ENCODE data around the gene EN2. TPM values are rescaled to one million over a fixed set of nuclear protein-coding genes. Genes with fewer than 3 reads are reported as not detected.

Gene EN2
- total and polyA plus RNA-seq, 2 of the 13 experiments (the other 11 are each of a cell fraction or from before 2014, with no cell fraction given) = not detected

GRCh38 chr7:155512246-155512887 is 54.4 kb downstream of the EN2 start (continued):
- TF ChIP-seq, protein P1, sequence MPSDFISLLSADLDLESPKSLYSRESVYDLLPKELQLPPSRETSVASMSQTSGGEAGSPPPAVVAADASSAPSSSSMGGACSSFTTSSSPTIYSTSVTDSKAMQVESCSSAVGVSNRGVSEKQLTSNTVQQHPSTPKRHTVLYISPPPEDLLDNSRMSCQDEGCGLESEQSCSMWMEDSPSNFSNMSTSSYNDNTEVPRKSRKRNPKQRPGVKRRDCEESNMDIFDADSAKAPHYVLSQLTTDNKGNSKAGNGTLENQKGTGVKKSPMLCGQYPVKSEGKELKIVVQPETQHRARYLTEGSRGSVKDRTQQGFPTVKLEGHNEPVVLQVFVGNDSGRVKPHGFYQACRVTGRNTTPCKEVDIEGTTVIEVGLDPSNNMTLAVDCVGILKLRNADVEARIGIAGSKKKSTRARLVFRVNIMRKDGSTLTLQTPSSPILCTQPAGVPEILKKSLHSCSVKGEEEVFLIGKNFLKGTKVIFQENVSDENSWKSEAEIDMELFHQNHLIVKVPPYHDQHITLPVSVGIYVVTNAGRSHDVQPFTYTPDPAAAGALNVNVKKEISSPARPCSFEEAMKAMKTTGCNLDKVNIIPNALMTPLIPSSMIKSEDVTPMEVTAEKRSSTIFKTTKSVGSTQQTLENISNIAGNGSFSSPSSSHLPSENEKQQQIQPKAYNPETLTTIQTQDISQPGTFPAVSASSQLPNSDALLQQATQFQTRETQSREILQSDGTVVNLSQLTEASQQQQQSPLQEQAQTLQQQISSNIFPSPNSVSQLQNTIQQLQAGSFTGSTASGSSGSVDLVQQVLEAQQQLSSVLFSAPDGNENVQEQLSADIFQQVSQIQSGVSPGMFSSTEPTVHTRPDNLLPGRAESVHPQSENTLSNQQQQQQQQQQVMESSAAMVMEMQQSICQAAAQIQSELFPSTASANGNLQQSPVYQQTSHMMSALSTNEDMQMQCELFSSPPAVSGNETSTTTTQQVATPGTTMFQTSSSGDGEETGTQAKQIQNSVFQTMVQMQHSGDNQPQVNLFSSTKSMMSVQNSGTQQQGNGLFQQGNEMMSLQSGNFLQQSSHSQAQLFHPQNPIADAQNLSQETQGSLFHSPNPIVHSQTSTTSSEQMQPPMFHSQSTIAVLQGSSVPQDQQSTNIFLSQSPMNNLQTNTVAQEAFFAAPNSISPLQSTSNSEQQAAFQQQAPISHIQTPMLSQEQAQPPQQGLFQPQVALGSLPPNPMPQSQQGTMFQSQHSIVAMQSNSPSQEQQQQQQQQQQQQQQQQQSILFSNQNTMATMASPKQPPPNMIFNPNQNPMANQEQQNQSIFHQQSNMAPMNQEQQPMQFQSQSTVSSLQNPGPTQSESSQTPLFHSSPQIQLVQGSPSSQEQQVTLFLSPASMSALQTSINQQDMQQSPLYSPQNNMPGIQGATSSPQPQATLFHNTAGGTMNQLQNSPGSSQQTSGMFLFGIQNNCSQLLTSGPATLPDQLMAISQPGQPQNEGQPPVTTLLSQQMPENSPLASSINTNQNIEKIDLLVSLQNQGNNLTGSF (CRISPR knock-in tag; IDR thresholded peaks at IDR 0.05) = no peak
- TF ChIP-seq ZNF841 (CRISPR knock-in tag; IDR thresholded peaks at IDR 0.05; ENCODE audit: borderline replicate concordance) (no peak), ARNT (IDR thresholded peaks at IDR 0.05) (no peak), ZNF383 (CRISPR knock-in tag; IDR thresholded peaks at IDR 0.05; ENCODE audit: borderline replicate concordance) (no peak), ZNF225 (CRISPR knock-in tag; IDR thresholded peaks at IDR 0.05) (no peak), SKI (IDR thresholded peaks at IDR 0.05; ENCODE audit: partially characterized antibody) (no peak), ZNF724P (CRISPR knock-in tag; IDR thresholded peaks at IDR 0.05; ENCODE audit: borderline replicate concordance) (no peak), FOXP1 (IDR thresholded peaks at IDR 0.05) (no peak), FOXP1 (CRISPR knock-in tag; IDR thresholded peaks at IDR 0.05) (no peak), NR1H2 (CRISPR knock-in tag; IDR thresholded peaks at IDR 0.05; ENCODE audit: borderline replicate concordance, low read depth) (no peak), ZNF382 (CRISPR knock-in tag; IDR thresholded peaks at IDR 0.05; ENCODE audit: borderline replicate concordance) (no peak)
- TF ChIP-seq, protein P2, sequence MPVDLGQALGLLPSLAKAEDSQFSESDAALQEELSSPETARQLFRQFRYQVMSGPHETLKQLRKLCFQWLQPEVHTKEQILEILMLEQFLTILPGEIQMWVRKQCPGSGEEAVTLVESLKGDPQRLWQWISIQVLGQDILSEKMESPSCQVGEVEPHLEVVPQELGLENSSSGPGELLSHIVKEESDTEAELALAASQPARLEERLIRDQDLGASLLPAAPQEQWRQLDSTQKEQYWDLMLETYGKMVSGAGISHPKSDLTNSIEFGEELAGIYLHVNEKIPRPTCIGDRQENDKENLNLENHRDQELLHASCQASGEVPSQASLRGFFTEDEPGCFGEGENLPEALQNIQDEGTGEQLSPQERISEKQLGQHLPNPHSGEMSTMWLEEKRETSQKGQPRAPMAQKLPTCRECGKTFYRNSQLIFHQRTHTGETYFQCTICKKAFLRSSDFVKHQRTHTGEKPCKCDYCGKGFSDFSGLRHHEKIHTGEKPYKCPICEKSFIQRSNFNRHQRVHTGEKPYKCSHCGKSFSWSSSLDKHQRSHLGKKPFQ (CRISPR knock-in tag; IDR thresholded peaks at IDR 0.05; ENCODE audit: insufficient replicate concordance) = no peak

Data from HepG2 (cell line).